ENCODE data around the gene OR8U1. TPM values are rescaled to one million over a fixed set of nuclear protein-coding genes. Genes with fewer than 3 reads are reported as not detected.
"Not testable (repeated sequence)": the region's sequence is repeated elsewhere in the genome, so short reads cannot be mapped to it uniquely, and the experiment has no call there.

The OR8U1 gene
- total RNA-seq, 1 experiment from 2014 or later = not detected

- BruUV-seq (replicated peaks) = no TSS peak
- H3K27me3 ChIP-seq (ENCODE audit: control insufficient read depth, insufficient read depth, low read length) = no peaks in the 10 kb centered on the region
- intact Hi-C loops (cut with micrococcal nuclease; ENCODE audit: unreplicated experiment) = no loop called here
- H3K9me3 ChIP-seq (ENCODE audit: control insufficient read depth, insufficient read depth, low read depth, low read length) = no peaks in the 10 kb centered on the region
- H3K4me3 ChIP-seq (ENCODE audit: low read depth in 2 of 2, low read length in 2 of 2) = no peak overlapping the region
- DNase-seq (ENCODE audit: low read depth, low spot score) (no peak), ATAC-seq (no peak)
- POLR2A ChIA-PET = no interaction called here
- H3K4me1 ChIP-seq (ENCODE audit: control insufficient read depth, insufficient read depth, low read length) = no peaks in the 10 kb centered on the region
- H3K27ac ChIP-seq (ENCODE audit: low read length) = no peak overlapping the region
- H3K36me3 ChIP-seq (ENCODE audit: control insufficient read depth, insufficient read depth, low read length) = no peaks in the 10 kb centered on the region
- TF ChIP-seq TCF7L2 (IDR thresholded peaks at IDR 0.05; ENCODE audit: low read depth, low read length) (no peak), CTCF (IDR thresholded peaks at IDR 0.05) (no peak; the same call in 1 of the 2 replicates), POLR2AphosphoS5 (IDR thresholded peaks at IDR 0.05; ENCODE audit: low read depth, low read length) (no peak), SIN3A (IDR thresholded peaks at IDR 0.05; ENCODE audit: borderline replicate concordance, insufficient read depth, low read depth, low read length) (no peak), REST (IDR thresholded peaks at IDR 0.05; ENCODE audit: insufficient read depth in 1 of 2, low read depth in 2 of 2, low read length in 1 of 2) (no peak)
- CTCF ChIA-PET = no interaction called here
- in situ Hi-C loops (cut with HindIII; ENCODE audit: low pct_unique_long_range_greater_than_20kb, low sequenced_read_pairs) = no loop called here
These were observed 20.6 kb downstream of the OR8U1 start for GRCh38 chr11:56396047-56396446.

GRCh38 chr11:56401858-56402461 is 26.5 kb downstream of the OR8U1 start:
- H3K27me3 ChIP-seq (ENCODE audit: control insufficient read depth, insufficient read depth, low read length); H3K4me1 ChIP-seq (ENCODE audit: control insufficient read depth, insufficient read depth, low read length); ATAC-seq; BruUV-seq (replicated peaks); in situ Hi-C loops (cut with HindIII; ENCODE audit: low pct_unique_long_range_greater_than_20kb, low sequenced_read_pairs); H3K27ac ChIP-seq (ENCODE audit: low read length); H3K9me3 ChIP-seq (ENCODE audit: control insufficient read depth, insufficient read depth, low read depth, low read length); DNase-seq (ENCODE audit: low read depth, low spot score); H3K36me3 ChIP-seq (ENCODE audit: control insufficient read depth, insufficient read depth, low read length); H3K4me3 ChIP-seq (ENCODE audit: low read depth in 2 of 2, low read length in 2 of 2); CTCF ChIA-PET; POLR2A ChIA-PET: not testable (repeated sequence)
- intact Hi-C loops (cut with micrococcal nuclease; ENCODE audit: unreplicated experiment) = loop anchor here (5.0 kb wide), 1 partner anchor 35 kb away; no protein-coding TSS in a partner anchor

GRCh38 chr11:56404393-56404792 is 29.0 kb downstream of the OR8U1 start:
- Histone ChIP-seq H3K27me3 (ENCODE audit: control insufficient read depth, insufficient read depth, low read length) (no peaks in the 10 kb centered on the region), H3K9me3 (ENCODE audit: control insufficient read depth, insufficient read depth, low read depth, low read length) (no peaks in the 10 kb centered on the region), H3K27ac (ENCODE audit: low read length) (no peak overlapping the region), H3K4me3 (ENCODE audit: low read depth in 2 of 2, low read length in 2 of 2) (no peak overlapping the region), H3K36me3 (ENCODE audit: control insufficient read depth, insufficient read depth, low read length) (no peaks in the 10 kb centered on the region), H3K4me1 (ENCODE audit: control insufficient read depth, insufficient read depth, low read length) (no peaks in the 10 kb centered on the region)
- intact Hi-C loops (cut with micrococcal nuclease; ENCODE audit: unreplicated experiment) = loop anchor here (5.0 kb wide), 1 partner anchor 33 kb away; no protein-coding TSS in a partner anchor
- ChIA-PET POLR2A (no interaction called here), CTCF (no interaction called here)
- in situ Hi-C loops (cut with HindIII; ENCODE audit: low pct_unique_long_range_greater_than_20kb, low sequenced_read_pairs) = no loop called here
- BruUV-seq (replicated peaks) = no TSS peak
- ATAC-seq (no peak), DNase-seq (ENCODE audit: low read depth, low spot score) (no peak)
- TF ChIP-seq POLR2AphosphoS5 (IDR thresholded peaks at IDR 0.05; ENCODE audit: low read depth, low read length) (no peak), REST (IDR thresholded peaks at IDR 0.05; ENCODE audit: insufficient read depth in 1 of 2, low read depth in 2 of 2, low read length in 1 of 2) (no peak), CTCF (IDR thresholded peaks at IDR 0.05) (no peak), SIN3A (IDR thresholded peaks at IDR 0.05; ENCODE audit: borderline replicate concordance, insufficient read depth, low read depth, low read length) (no peak), TCF7L2 (IDR thresholded peaks at IDR 0.05; ENCODE audit: low read depth, low read length) (no peak)
